Sigmoid colon (tissue), 3 donors: Measurements from ENCODE around the gene STX12.

Experiments used
- CTCF ChIP-seq, 4 experiments: fragments of 450-650 bp in 3 of 4; fragments of 200-600 bp in 1 of 4; IDR thresholded peaks; one replicate each; pipeline ENCODE4 v1.5.1; 2016 to 2019; ENCODE audit warnings: antibody characterized with exemption in 4 of 4, mild to moderate bottlenecking in 3 of 4, moderate library complexity in 2 of 4
- POLR2A ChIP-seq, 2 donors: fragments of 450-650 bp; IDR thresholded peaks; one replicate each; pipeline ENCODE4 v1.6.1; 2016; ENCODE audit warnings: antibody characterized with exemption in 2 of 2, mild to moderate bottlenecking in 2 of 2, moderate library complexity in 2 of 2

- TF ChIP-seq POLR2A (IDR thresholded peaks at IDR 0.05): no peak
- no peak for TF ChIP-seq CTCF (IDR thresholded peaks at IDR 0.05)
Measured at GRCh38 chr1:27865821-27866220, 92.8 kb downstream of the STX12 start.
